K562 (cell line): ENCODE measurements around the gene JPH2. TPM values are rescaled to one million over a fixed set of nuclear protein-coding genes. Genes with fewer than 3 reads are reported as not detected.
A peak's percentile ranks its signal among the peaks of the same experiment; 100 is the strongest.

Experiments
- ATAC-seq: fragments of 200-7000 bp; cut with Tn5 transposase; 3 replicates; pipeline ENCODE4 v1.9.1; 2020; ENCODE audit warnings: moderate library complexity
- BruUV-seq: library from RNA; stranded (reverse); fragments of 400-500 nt; replicated peaks from 2 replicates; lab custom pipeline; 2021; lab: Mats Ljungman, UMichigan
- CTCF ChIA-PET: fragments of 300-600 bp; formaldehyde crosslinking; extraction: SDS; loops from one replicate; lab custom pipeline; 2021; ENCODE audit warnings: low intra/inter-chr PET ratio; lab: Yijun Ruan, JAX
- POLR2A ChIA-PET: fragments of 300-600, 350-650 bp; sonication (Branson Sonifier 250); formaldehyde crosslinking; extraction: SDS; loops from one replicate; lab custom pipeline; 2021; ENCODE audit warnings: antibody characterized with exemption, inconsistent platforms; lab: Yijun Ruan, JAX
- DNase-seq, 4 experiments: peaks; one replicate each; pipeline versions ENCODE4 v3.0.0 to v3.0.0-alpha.2; 2011 to 2018; ENCODE audit warnings: low spot score in 3 of 4, mixed read lengths in 3 of 4; ENCODE audit errors: extremely low read depth in 1 of 4
- FAIRE-seq: peaks from 2 replicates; lab custom pipeline; 2011; peaks lifted over from hg19 to GRCh38; lab: Jason Lieb, UNC
- H2AFZ ChIP-seq: 2 replicates; pipeline ENCODE4 v1.6.0; 2011; ENCODE audit warnings: low read depth, low read length, control low read depth, inconsistent platforms
- H3K27ac ChIP-seq: fragments of 200-600 bp; 3 replicates; pipeline ENCODE4 v1.8.0; 2011; ENCODE audit warnings: low read depth, mild to moderate bottlenecking, control low read depth, inconsistent platforms, low read length, moderate library complexity, mixed read lengths; ENCODE audit errors: extremely low read depth
- H3K27me3 ChIP-seq, 2 experiments: fragments of 300-600 bp in 1 of 2; 2 replicates in 1 of 2; 3 replicates in 1 of 2; pipeline versions ENCODE4 v1.6.0 to v1.8.0; 2011; ENCODE audit warnings: inconsistent platforms in 2 of 2, low read length in 2 of 2, mild to moderate bottlenecking in 1 of 2, mixed read lengths in 1 of 2, moderate library complexity in 1 of 2; ENCODE audit not compliant: control insufficient read depth in 2 of 2, insufficient read depth in 2 of 2
- H3K36me3 ChIP-seq: fragments of 300-600 bp; 3 replicates; pipeline ENCODE4 v1.8.0; 2011; ENCODE audit warnings: mild to moderate bottlenecking, low read length, inconsistent platforms; ENCODE audit not compliant: control insufficient read depth, insufficient read depth
- H3K4me1 ChIP-seq, 2 experiments: fragments of 200-600 bp in 1 of 2; replicated peaks in 1 of 2; 2 replicates in 1 of 2; 3 replicates in 1 of 2; pipeline versions ENCODE4 v1.5.1 to v1.8.0; 2011; ENCODE audit warnings: inconsistent platforms in 2 of 2, low read length in 2 of 2, mild to moderate bottlenecking in 1 of 2, mixed read lengths in 1 of 2, moderate library complexity in 1 of 2; ENCODE audit not compliant: control insufficient read depth in 2 of 2, insufficient read depth in 2 of 2
- H3K4me2 ChIP-seq: 2 replicates; pipeline ENCODE4 v1.6.1; 2011; ENCODE audit warnings: low read length, control low read depth, inconsistent platforms, mixed read lengths; ENCODE audit not compliant: insufficient read depth
- H3K4me3 ChIP-seq: fragments of 200-600 bp; sonication (generic), shearing (Covaris generic); 2 replicates; pipeline ENCODE4 v1.5.1; 2016; ENCODE audit warnings: control low read depth, inconsistent platforms
- H3K79me2 ChIP-seq: fragments of 200-600 bp; 3 replicates; pipeline ENCODE4 v1.8.0; 2011; ENCODE audit warnings: low read length, inconsistent platforms; ENCODE audit not compliant: control insufficient read depth, insufficient read depth
- H3K9ac ChIP-seq, 2 experiments: 2 replicates each; pipeline versions ENCODE4 v1.6.0 to v1.6.1; 2011; ENCODE audit warnings: low read depth in 2 of 2, low read length in 2 of 2, control low read depth in 1 of 2, inconsistent platforms in 1 of 2, mild to moderate bottlenecking in 1 of 2, mixed read lengths in 1 of 2; ENCODE audit not compliant: insufficient read depth in 1 of 2
- H3K9me1 ChIP-seq: one replicate; pipeline ENCODE4 v1.6.0; 2011; ENCODE audit warnings: inconsistent platforms, mild to moderate bottlenecking, low read length, moderate library complexity; ENCODE audit not compliant: control insufficient read depth, insufficient read depth
- H3K9me3 ChIP-seq: replicated peaks from 2 replicates; pipeline ENCODE4 v1.5.1; 2011; ENCODE audit warnings: low read depth, low read length, inconsistent platforms; ENCODE audit not compliant: control insufficient read depth, insufficient read depth
- H4K20me1 ChIP-seq: replicated peaks from 2 replicates; pipeline ENCODE4 v1.6.1; 2011; ENCODE audit warnings: low read length, inconsistent platforms, mixed read lengths; ENCODE audit not compliant: control insufficient read depth, insufficient read depth
- ASH1L ChIP-seq: fragments of 450-650 bp; IDR thresholded peaks from 2 replicates; pipeline ENCODE4 v1.6.1; 2018; ENCODE audit warnings: borderline replicate concordance, mild to moderate bottlenecking, low read depth; ENCODE audit not compliant: partially characterized antibody
- CHAMP1 ChIP-seq: fragments of 450-650 bp; IDR thresholded peaks from 2 replicates; pipeline ENCODE4 v1.6.1; 2016; ENCODE audit warnings: mild to moderate bottlenecking
- ZFP30 ChIP-seq: fragments of 250-450 bp; sonication (Bioruptor Pico); IDR thresholded peaks from 2 replicates; pipeline ENCODE4 v1.8.0; 2022; ENCODE audit warnings: moderate library complexity, mild to moderate bottlenecking, inconsistent platforms, borderline replicate concordance
- ZNF316 ChIP-seq: fragments of 450-650 bp; IDR thresholded peaks from 2 replicates; pipeline ENCODE4 v1.6.1; 2016
- WGBS: fragments of 100-300 bp; shearing (Covaris generic); methylation state at CpG from one replicate; pipeline ENCODE4 v1.1.6; 2016; ENCODE audit warnings: low coverage, mixed read lengths; ENCODE audit not compliant: insufficient coverage; ENCODE audit errors: missing lambda C conversion rate; 5-methylcytosine and 5-hydroxymethylcytosine counted together
- in situ Hi-C: fragments of 300-500 bp; cut with MboI; formaldehyde crosslinking; loops from 4 replicates; pipeline ENCODE4 v1.15.0; 2018; ENCODE audit warnings: inconsistent platforms, mixed read lengths
- intact Hi-C: fragments of 100-400 bp; cut with micrococcal nuclease; formaldehyde crosslinking; loops from 2 replicates; pipeline ENCODE4 v1.14.2; 2022
- polyA plus RNA-seq, 8 experiments: library from polyadenylated mRNA; depleted of rRNA in 4 of 8; stranded (reverse) in 5 of 8; unstranded in 3 of 8; fragments of >200 nt; fragmentation: Nextera tagmentation in 2 of 8; fragmentation: Illumina TruSeq in 1 of 8; extraction: Ambion mirVana in 2 of 8; extraction: Trizol in 1 of 8; gene quantifications; 2 replicates each; pipeline versions ENCODE4 v1.2.1 to v1.2.3, GENCODE V29; 2011 to 2014; ENCODE audit warnings: inconsistent platforms in 1 of 8, missing spikeins in 1 of 8
- total RNA-seq, 7 experiments: library from RNA; depleted of rRNA in 6 of 7; stranded (reverse); fragments of >200 nt in 6 of 7; fragmentation: Illumina TruSeq in 2 of 7; extraction: Trizol in 2 of 7; gene quantifications; 2 replicates each; pipeline versions ENCODE4 v1.2.1 to v1.2.3, GENCODE V29; 2011 to 2021; ENCODE audit warnings: low replicate concordance in 1 of 7
- TF ChIP-seq, protein P1 (sequence below): fragments of 250-450 bp; sonication (Bioruptor Pico); IDR thresholded peaks from 2 replicates; pipeline ENCODE4 v1.4.0; 2020
- TF ChIP-seq, protein P2 (sequence below): fragments of 450-650 bp; formaldehyde crosslinking; IDR thresholded peaks from 2 replicates; pipeline ENCODE4 v1.4.0; 2020; ENCODE audit warnings: mild to moderate bottlenecking, moderate library complexity
- TF ChIP-seq, protein P3 (sequence below): fragments of 250-450 bp; sonication (Bioruptor Pico); IDR thresholded peaks from 2 replicates; pipeline ENCODE4 v1.8.0; 2022; ENCODE audit warnings: moderate library complexity, mild to moderate bottlenecking, inconsistent platforms

The JPH2 gene
- total and polyA plus RNA-seq, 9 of the 15 experiments (the other 6 are each of a cell fraction or from before 2014, with no cell fraction given): not detected

DNA sequence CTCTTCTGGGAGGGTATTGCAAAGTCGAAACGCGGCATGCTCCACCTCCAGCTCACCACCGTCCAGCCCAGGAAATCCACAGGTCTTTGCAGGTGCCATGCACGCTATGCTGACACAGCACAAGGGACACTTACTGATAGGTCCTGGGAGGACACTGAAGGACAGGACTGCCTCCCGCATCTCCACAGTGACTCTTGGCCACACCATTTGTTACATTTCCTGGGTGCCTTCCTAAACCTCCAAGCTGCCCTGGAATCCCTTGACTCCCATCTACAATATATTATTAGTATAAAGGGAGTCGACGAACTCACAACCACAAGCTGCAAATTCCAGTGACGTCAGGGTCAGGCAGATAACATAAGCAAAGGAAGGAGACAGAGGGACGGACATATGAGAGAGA, 106.9 kb downstream of the JPH2 start:
- no TSS peak for BruUV-seq
- Histone ChIP-seq H3K36me3 (no peaks in the 10 kb centered on the region), H3K27me3 (peaks cover 9 to 46% of the 10 kb centered on the region in 2 experiments), H3K9ac (no peak overlapping the region; a peak in 1 of 4 replicates), H3K9me1 (no peaks in the 10 kb centered on the region), H3K4me3 (no peak overlapping the region), H2AFZ (no peak overlapping the region), H3K4me2 (no peak overlapping the region), H4K20me1 (peaks cover 6% of the 10 kb centered on the region; the same call in 1 of the 2 replicates), H3K4me1 (no peaks in the 10 kb centered on the region), H3K79me2 (no peaks in the 10 kb centered on the region), H3K9me3 (no peaks in the 10 kb centered on the region), H3K27ac (no peak overlapping the region)
- DNase-seq: no peak
- POLR2A ChIA-PET: no interaction called here
- no peak for ATAC-seq
- FAIRE-seq: no peak
- intact Hi-C loops: loop anchor here (1.0 to 10.0 kb wide), 5 partner anchors 97 to 631 kb away; no protein-coding TSS in a partner anchor
- TF ChIP-seq, protein P1, sequence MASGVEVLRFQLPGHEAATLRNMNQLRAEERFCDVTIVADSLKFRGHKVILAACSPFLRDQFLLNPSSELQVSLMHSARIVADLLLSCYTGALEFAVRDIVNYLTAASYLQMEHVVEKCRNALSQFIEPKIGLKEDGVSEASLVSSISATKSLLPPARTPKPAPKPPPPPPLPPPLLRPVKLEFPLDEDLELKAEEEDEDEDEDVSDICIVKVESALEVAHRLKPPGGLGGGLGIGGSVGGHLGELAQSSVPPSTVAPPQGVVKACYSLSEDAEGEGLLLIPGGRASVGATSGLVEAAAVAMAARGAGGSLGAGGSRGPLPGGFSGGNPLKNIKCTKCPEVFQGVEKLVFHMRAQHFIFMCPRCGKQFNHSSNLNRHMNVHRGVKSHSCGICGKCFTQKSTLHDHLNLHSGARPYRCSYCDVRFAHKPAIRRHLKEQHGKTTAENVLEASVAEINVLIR (CRISPR knock-in tag): no peak
- TF ChIP-seq, protein P2, sequence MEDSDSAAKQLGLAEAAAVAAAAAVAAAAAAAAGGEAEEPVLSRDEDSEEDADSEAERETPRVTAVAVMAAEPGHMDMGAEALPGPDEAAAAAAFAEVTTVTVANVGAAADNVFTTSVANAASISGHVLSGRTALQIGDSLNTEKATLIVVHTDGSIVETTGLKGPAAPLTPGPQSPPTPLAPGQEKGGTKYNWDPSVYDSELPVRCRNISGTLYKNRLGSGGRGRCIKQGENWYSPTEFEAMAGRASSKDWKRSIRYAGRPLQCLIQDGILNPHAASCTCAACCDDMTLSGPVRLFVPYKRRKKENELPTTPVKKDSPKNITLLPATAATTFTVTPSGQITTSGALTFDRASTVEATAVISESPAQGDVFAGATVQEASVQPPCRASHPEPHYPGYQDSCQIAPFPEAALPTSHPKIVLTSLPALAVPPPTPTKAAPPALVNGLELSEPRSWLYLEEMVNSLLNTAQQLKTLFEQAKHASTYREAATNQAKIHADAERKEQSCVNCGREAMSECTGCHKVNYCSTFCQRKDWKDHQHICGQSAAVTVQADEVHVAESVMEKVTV (CRISPR knock-in tag): no peak
- 0 out of 2 replicates have a peak, but pooled peaks have one; percentile 8 for TF ChIP-seq ZNF316
- no peak for TF ChIP-seq CHAMP1
- TF ChIP-seq, protein P3, sequence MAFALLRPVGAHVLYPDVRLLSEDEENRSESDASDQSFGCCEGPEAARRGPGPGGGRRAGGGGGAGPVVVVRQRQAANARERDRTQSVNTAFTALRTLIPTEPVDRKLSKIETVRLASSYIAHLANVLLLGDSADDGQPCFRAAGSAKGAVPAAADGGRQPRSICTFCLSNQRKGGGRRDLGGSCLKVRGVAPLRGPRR (CRISPR knock-in tag): no peak
- TF ChIP-seq ASH1L: no peak
- no peak for TF ChIP-seq ZFP30 (CRISPR knock-in tag)
- CTCF ChIA-PET: interaction anchor here (1.3 to 3.2 kb wide), 5 partner anchors 96 to 631 kb away, joined by 5 to 28 read pairs (median 11); no protein-coding TSS in a partner anchor
- WGBS: 5% methylated on average over 10 of the region's 10 CpGs
- in situ Hi-C loops: loop anchor here (5.0 to 10.0 kb wide), 3 partner anchors 328 to 633 kb away; no protein-coding TSS in a partner anchor
